CD4-positive, alpha-beta memory T cell (primary cell): ENCODE data around the gene USP50. TPM values are rescaled to one million over a fixed set of nuclear protein-coding genes. Genes with fewer than 3 reads are reported as not detected.
"Not testable (repeated sequence)": the region's sequence is repeated elsewhere in the genome, so short reads cannot be mapped to it uniquely, and the experiment has no call there.

Experiments
- CTCF ChIA-PET: fragments of 350-600 bp; sonication (Branson Sonifier 250); formaldehyde crosslinking; loops from one replicate; lab custom pipeline; 2021; ENCODE audit warnings: inconsistent platforms; ENCODE audit not compliant: partially characterized antibody; lab: Charles Lee
- POLR2A ChIA-PET: fragments of 350-600 bp; sonication (Branson Sonifier 250); formaldehyde crosslinking; loops from one replicate; lab custom pipeline; 2021; ENCODE audit not compliant: partially characterized antibody; lab: Charles Lee
- DNase-seq, 5 donors: peaks; one replicate each; pipeline versions ENCODE4 v3.0.0 to v3.0.0-alpha.2; 2020 to 2022; ENCODE audit warnings: mixed read lengths in 1 of 5
- H3K27ac ChIP-seq: one replicate; pipeline ENCODE4 v1.7.0; 2013; ENCODE audit warnings: low read depth, low read length
- H3K27me3 ChIP-seq: 2 replicates; pipeline ENCODE4 v1.7.0; 2013; ENCODE audit warnings: mild to moderate bottlenecking, low read length, moderate library complexity; ENCODE audit not compliant: insufficient read depth
- H3K36me3 ChIP-seq: 2 replicates; pipeline ENCODE4 v1.7.0; 2013; ENCODE audit warnings: mild to moderate bottlenecking, low read length, moderate library complexity; ENCODE audit not compliant: insufficient read depth
- H3K4me1 ChIP-seq: 2 replicates; pipeline ENCODE4 v1.7.0; 2013; ENCODE audit warnings: mild to moderate bottlenecking, low read length, moderate library complexity; ENCODE audit not compliant: insufficient read depth
- H3K4me3 ChIP-seq, 2 donors: one replicate each; pipeline ENCODE4 v1.7.0; 2013; ENCODE audit warnings: low read length in 2 of 2, mild to moderate bottlenecking in 1 of 2
- H3K9me3 ChIP-seq, 2 donors: one replicate each; pipeline ENCODE4 v1.7.0; 2013; ENCODE audit warnings: low read length in 2 of 2, control low read depth in 1 of 2; ENCODE audit not compliant: control insufficient read depth in 1 of 2
- H3K27ac Mint-ChIP-seq, 7 donors: one replicate each; pipeline ENCODE4 v1.8.0; 2020 to 2021; ENCODE audit warnings: mixed read lengths in 7 of 7, mild to moderate bottlenecking in 6 of 7, inconsistent platforms in 3 of 7, moderate library complexity in 3 of 7
- H3K27me3 Mint-ChIP-seq, 2 donors: one replicate each; pipeline ENCODE4 v1.8.0; 2020 to 2021; ENCODE audit warnings: mixed read lengths in 2 of 2
- H3K36me3 Mint-ChIP-seq, 2 donors: one replicate each; pipeline ENCODE4 v1.8.0; 2020 to 2021; ENCODE audit warnings: mixed read lengths in 2 of 2, inconsistent platforms in 1 of 2, mild to moderate bottlenecking in 1 of 2
- H3K4me1 Mint-ChIP-seq, 4 donors: one replicate each; pipeline ENCODE4 v1.8.0; 2020 to 2021; ENCODE audit warnings: mixed read lengths in 4 of 4, mild to moderate bottlenecking in 1 of 4
- H3K4me3 Mint-ChIP-seq, 8 donors: one replicate each; pipeline ENCODE4 v1.8.0; 2020 to 2021; ENCODE audit warnings: mixed read lengths in 8 of 8, mild to moderate bottlenecking in 7 of 8, moderate library complexity in 6 of 8, inconsistent platforms in 3 of 8
- H3K9me3 Mint-ChIP-seq, 8 donors: one replicate each; pipeline ENCODE4 v1.8.0; 2020 to 2021; ENCODE audit warnings: mixed read lengths in 8 of 8, mild to moderate bottlenecking in 5 of 8, inconsistent platforms in 3 of 8, moderate library complexity in 1 of 8
- intact Hi-C: fragments of 100-400 bp; cut with micrococcal nuclease; formaldehyde crosslinking; loops from one replicate; pipeline ENCODE4 v1.15.1; 2023
- polyA plus RNA-seq, 2 donors: library from polyadenylated mRNA; unstranded; fragments of 300-500 nt; fragmentation: Illumina TruSeq; gene quantifications; one replicate each; pipeline ENCODE4 v1.2.3, GENCODE V29; 2021
- total RNA-seq, 2 experiments: library from RNA; stranded (reverse); gene quantifications; one replicate each; pipeline ENCODE4 v1.2.3, GENCODE V29; 2021

USP50 gene
- not detected for total RNA-seq
- not detected for polyA plus RNA-seq

- no peaks in the 10 kb centered on the region for H3K9me3 ChIP-seq
- intact Hi-C loops, result no loop called here
- no peak for DNase-seq
- Mint-ChIP-seq H3K4me1 (peaks cover 0 to 3% (median under 1%) of the 10 kb centered on the region in 4 donors), H3K27ac (no peak within 1 kb of the TSS), H3K27me3 (peaks cover 2 to 8% of the 10 kb centered on the region in 2 donors), H3K9me3 (peaks cover 0 to 4% (median 0%) of the 10 kb centered on the region in 8 donors), H3K4me3 (no peak within 1 kb of the TSS), H3K36me3 (no peaks in the 10 kb centered on the region)
- POLR2A ChIA-PET, result no interaction called here
- H3K27me3 ChIP-seq, result no peaks in the 10 kb centered on the region
- no peak within 1 kb of the TSS for H3K4me3 ChIP-seq
- H3K4me1 ChIP-seq, result no peaks in the 10 kb centered on the region
- no peak within 1 kb of the TSS for H3K27ac ChIP-seq
- CTCF ChIA-PET, result no interaction called here
- no peaks in the 10 kb centered on the region for H3K36me3 ChIP-seq
These were observed at the start of gene USP50 for GRCh38 chr15:50546566-50546965. USP50 (minus strand) TSS chr15:50546666; CDS start chr15:50546525, 141 bp downstream.

- Mint-ChIP-seq H3K27ac (peak overlapping the region in 1 of 7 donors; percentile 50), H3K27me3 (no peaks in the 10 kb centered on the region), H3K36me3 (peaks cover 38 to 68% of the 10 kb centered on the region in 2 donors), H3K4me3 (no peak overlapping the region), H3K4me1 (no peaks in the 10 kb centered on the region), H3K9me3 (no peaks in the 10 kb centered on the region)
- no peak for DNase-seq
- Histone ChIP-seq H3K4me1 (no peaks in the 10 kb centered on the region), H3K9me3 (no peaks in the 10 kb centered on the region), H3K27ac (no peak overlapping the region), H3K4me3 (no peak overlapping the region), H3K36me3 (peaks cover 42% of the 10 kb centered on the region), H3K27me3 (no peaks in the 10 kb centered on the region)
- intact Hi-C loops, result no loop called here
- ChIA-PET CTCF (no interaction called here), POLR2A (no interaction called here)
These were observed 47.8 kb upstream of the USP50 start for GRCh38 chr15:50594311-50594710.

DNA sequence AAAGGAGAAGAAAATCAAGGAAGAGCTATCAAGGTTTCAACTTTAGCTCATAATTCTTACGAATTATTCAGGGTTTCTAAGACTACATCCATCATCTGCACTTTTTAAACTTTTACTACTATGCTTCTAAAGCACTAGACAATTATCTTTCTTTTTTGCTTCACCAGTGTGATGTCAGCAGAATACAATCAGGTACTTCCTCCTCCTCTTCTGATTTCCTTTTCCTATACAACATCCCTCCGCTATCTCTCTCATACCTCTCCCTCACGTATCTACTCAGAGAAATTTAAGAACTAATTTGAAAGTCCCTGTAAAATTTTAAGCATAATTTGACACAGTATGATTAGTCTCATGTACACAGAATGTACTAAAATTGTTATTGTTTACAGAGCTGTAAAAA lies 47.3 kb upstream of the USP50 start:
- Histone ChIP-seq H3K27ac (no peak overlapping the region), H3K4me3 (no peak overlapping the region), H3K36me3 (peaks cover 45% of the 10 kb centered on the region), H3K9me3 (no peaks in the 10 kb centered on the region), H3K4me1 (no peaks in the 10 kb centered on the region), H3K27me3 (no peaks in the 10 kb centered on the region)
- no peak for DNase-seq
- POLR2A ChIA-PET, result no interaction called here
- H3K4me3 Mint-ChIP-seq, result no peak overlapping the region
- intact Hi-C loops, result no loop called here
- no peaks in the 10 kb centered on the region for H3K27me3 Mint-ChIP-seq
- H3K9me3 Mint-ChIP-seq, result no peaks in the 10 kb centered on the region
- no peaks in the 10 kb centered on the region for H3K4me1 Mint-ChIP-seq
- peak overlapping the region in 3 of 7 donors; percentile 14 to 57 (median 27) for H3K27ac Mint-ChIP-seq
- peaks cover 36 to 67% of the 10 kb centered on the region in 2 donors for H3K36me3 Mint-ChIP-seq
- CTCF ChIA-PET, result no interaction called here

DNA sequence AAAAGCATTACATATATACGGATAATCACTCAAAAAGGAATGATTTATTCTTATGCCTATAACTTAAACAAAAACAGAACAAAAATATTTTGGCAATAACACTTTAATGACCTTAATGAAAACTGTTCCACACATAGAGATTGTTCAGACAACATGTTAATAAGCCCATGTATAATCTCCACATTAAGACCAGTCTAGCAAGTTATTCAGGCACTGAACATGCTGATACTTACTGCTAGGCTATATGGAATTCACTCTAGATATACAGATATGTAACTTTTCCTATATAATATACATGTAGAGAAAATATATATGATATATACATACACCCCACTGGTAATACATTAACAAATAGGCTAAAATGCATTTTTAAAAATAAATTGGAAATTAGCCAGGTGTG lies 43.8 kb upstream of the USP50 start:
- peaks cover 41 to 68% of the 10 kb centered on the region in 2 donors for H3K36me3 Mint-ChIP-seq
- peaks cover 0 to 1% (median 0%) of the 10 kb centered on the region in 4 donors for H3K4me1 Mint-ChIP-seq
- intact Hi-C loops, result no loop called here
- Histone ChIP-seq H3K36me3 (peaks cover 48% of the 10 kb centered on the region), H3K9me3 (no peaks in the 10 kb centered on the region), H3K27me3 (no peaks in the 10 kb centered on the region), H3K27ac (no peak overlapping the region), H3K4me3 (no peak overlapping the region), H3K4me1 (no peaks in the 10 kb centered on the region)
- no peaks in the 10 kb centered on the region for H3K27me3 Mint-ChIP-seq
- no peak overlapping the region for H3K27ac Mint-ChIP-seq
- H3K4me3 Mint-ChIP-seq, result no peak overlapping the region
- POLR2A ChIA-PET, result no interaction called here
- CTCF ChIA-PET, result no interaction called here
- no peak for DNase-seq
- no peaks in the 10 kb centered on the region for H3K9me3 Mint-ChIP-seq

- POLR2A ChIA-PET, result no interaction called here
- Histone ChIP-seq H3K4me3 (no peak overlapping the region), H3K27me3 (no peaks in the 10 kb centered on the region), H3K4me1 (no peaks in the 10 kb centered on the region), H3K27ac (no peak overlapping the region), H3K9me3 (no peaks in the 10 kb centered on the region), H3K36me3 (peaks cover 26% of the 10 kb centered on the region)
- CTCF ChIA-PET, result no interaction called here
- Mint-ChIP-seq H3K4me3 (no peak overlapping the region), H3K9me3 (no peaks in the 10 kb centered on the region), H3K27ac (peak overlapping the region in 1 of 7 donors; percentile 53), H3K36me3 (peaks cover 26 to 65% of the 10 kb centered on the region in 2 donors), H3K27me3 (no peaks in the 10 kb centered on the region), H3K4me1 (peaks cover 0 to 1% (median 0%) of the 10 kb centered on the region in 4 donors)
- intact Hi-C loops, result no loop called here
- DNase-seq, result no peak
These were observed 31.0 kb upstream of the USP50 start for GRCh38 chr15:50577492-50577891.

GRCh38 chr15:50576166-50576565 lies 29.7 kb upstream of the USP50 start:
- Histone ChIP-seq H3K4me3 (no peak overlapping the region), H3K9me3 (no peaks in the 10 kb centered on the region), H3K36me3 (peaks cover 20% of the 10 kb centered on the region), H3K27ac (no peak overlapping the region), H3K27me3 (no peaks in the 10 kb centered on the region), H3K4me1 (no peaks in the 10 kb centered on the region)
- Mint-ChIP-seq H3K4me1 (peaks cover 0 to 1% (median 0%) of the 10 kb centered on the region in 4 donors), H3K27ac (peak overlapping the region in 1 of 7 donors; percentile 12), H3K27me3 (no peaks in the 10 kb centered on the region), H3K4me3 (no peak overlapping the region), H3K9me3 (no peaks in the 10 kb centered on the region), H3K36me3 (peaks cover 24 to 63% of the 10 kb centered on the region in 2 donors)
- intact Hi-C loops, result no loop called here
- no peak for DNase-seq
- CTCF ChIA-PET, result no interaction called here
- POLR2A ChIA-PET, result interaction anchor here (0.9 kb wide), 1 partner anchor 11 kb away, joined by 3 read pairs; no protein-coding TSS in a partner anchor

- H3K9me3 ChIP-seq, H3K4me1 ChIP-seq, intact Hi-C loops, CTCF ChIA-PET, H3K9me3 Mint-ChIP-seq, H3K27ac ChIP-seq, H3K4me3 Mint-ChIP-seq, H3K27me3 Mint-ChIP-seq, H3K4me1 Mint-ChIP-seq, DNase-seq, H3K4me3 ChIP-seq, POLR2A ChIA-PET, H3K27me3 ChIP-seq: not testable (repeated sequence)
- H3K27ac Mint-ChIP-seq, result peak overlapping the region in 1 of 7 donors; percentile 41
- H3K36me3 Mint-ChIP-seq, result peaks cover 35 to 68% of the 10 kb centered on the region in 2 donors
- H3K36me3 ChIP-seq, result peaks cover 32% of the 10 kb centered on the region
These were observed 27.4 kb upstream of the USP50 start for GRCh38 chr15:50573842-50574241.
